Cardiac muscle cell (in vitro differentiated cells and primary cell): ENCODE data around the gene GHRH. TPM values are rescaled to one million over a fixed set of nuclear protein-coding genes. Genes with fewer than 3 reads are reported as not detected.
A peak's percentile ranks its signal among the peaks of the same experiment; 100 is the strongest.

Experiments
- DNase-seq, 2 donors: peaks; one replicate each; pipeline versions ENCODE4 v3.0.0 to v3.0.0-alpha.2; 2010 to 2017; ENCODE audit warnings: low read depth in 1 of 2, low spot score in 1 of 2
- H3K27ac ChIP-seq: fragments of 200-600 bp; sonication (generic); 2 replicates; pipeline ENCODE4 v1.5.1; 2016
- H3K27me3 ChIP-seq: fragments of 200-600 bp; sonication (generic); 2 replicates; pipeline ENCODE4 v1.6.0; 2016; ENCODE audit warnings: control low read depth
- H3K36me3 ChIP-seq: fragments of 200-600 bp; sonication (generic); 2 replicates; pipeline ENCODE4 v1.5.1; 2016; ENCODE audit warnings: control low read depth
- H3K4me1 ChIP-seq: fragments of 200-600 bp; sonication (generic); 2 replicates; pipeline ENCODE4 v1.8.1; 2017; ENCODE audit warnings: low read depth, mild to moderate bottlenecking, mixed run types
- H3K4me3 ChIP-seq: fragments of 200-600 bp; sonication (generic); 2 replicates; pipeline ENCODE4 v1.5.1; 2016; ENCODE audit warnings: mild to moderate bottlenecking
- H3K9me3 ChIP-seq: fragments of 200-600 bp; sonication (generic); 2 replicates; pipeline ENCODE4 v1.5.1; 2017; ENCODE audit warnings: low read depth, mild to moderate bottlenecking, control low read depth
- CTCF ChIP-seq: IDR thresholded peaks from 2 replicates; pipeline ENCODE4 v1.5.1; 2012; ENCODE audit warnings: low read depth, mild to moderate bottlenecking, low read length
- polyA plus RNA-seq: library from polyadenylated mRNA; unstranded; fragments of >200 nt; fragmentation: Nextera tagmentation; extraction: Ambion mirVana; gene quantifications from 2 replicates; pipeline ENCODE4 v1.2.1, GENCODE V29; 2016
- total RNA-seq: library from RNA; depleted of rRNA; stranded (reverse); fragments of >200 nt; gene quantifications from 2 replicates; pipeline ENCODE4 v1.2.3, GENCODE V29; 2016

The GHRH gene, protein sequence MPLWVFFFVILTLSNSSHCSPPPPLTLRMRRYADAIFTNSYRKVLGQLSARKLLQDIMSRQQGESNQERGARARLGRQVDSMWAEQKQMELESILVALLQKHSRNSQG
- total RNA-seq (0.63 and 1.1 TPM in 2 replicates), polyA plus RNA-seq (0.34 TPM in 1 of 2 replicates, not detected in the other)

GRCh38 chr20:37261714-37262113, at the start of gene GHRH:
TSS of gene GHRH (minus strand) at chr20:37261814. CDS start at chr20:37256889, 4,925 bp downstream.
- TF ChIP-seq CTCF = no peak
- H3K27ac ChIP-seq = peak within 1 kb of the TSS; percentile 9

DNA sequence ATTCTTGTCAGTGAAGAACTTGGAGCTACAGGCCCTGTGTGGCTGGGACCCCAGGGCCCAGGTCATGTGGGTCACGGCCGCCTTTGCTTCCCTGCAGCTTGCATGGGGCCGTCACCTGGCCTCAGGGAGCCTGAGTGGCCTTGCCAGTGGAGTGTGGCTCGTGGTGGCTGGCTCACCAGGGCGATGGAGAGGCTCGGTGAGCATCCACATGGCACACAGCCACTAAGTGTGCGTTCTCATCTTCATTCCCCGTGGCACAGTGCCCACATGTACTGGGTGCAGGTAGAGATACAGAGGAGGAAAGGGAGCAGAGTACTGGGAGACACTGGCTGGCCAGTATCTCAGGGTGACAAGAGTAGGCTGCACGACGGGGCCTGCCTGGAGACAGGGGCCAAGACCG, 49.3 kb upstream of the GHRH start:
- Histone ChIP-seq H3K27ac (no peak overlapping the region), H3K9me3 (no peaks in the 10 kb centered on the region)

More at GRCh38 chr20:37261714-37262113, at the start of gene GHRH:
- H3K27me3 ChIP-seq = no peaks in the 10 kb centered on the region
- H3K9me3 ChIP-seq = no peaks in the 10 kb centered on the region
- DNase-seq = no peak
- no peaks in the 10 kb centered on the region for H3K36me3 ChIP-seq
- peaks cover 28% of the 10 kb centered on the region for H3K4me1 ChIP-seq
- no peak within 1 kb of the TSS for H3K4me3 ChIP-seq

GRCh38 chr20:37309936-37310590, 48.4 kb upstream of the GHRH start:
- H3K27ac ChIP-seq = peak overlapping the region; percentile 82
- H3K9me3 ChIP-seq = no peaks in the 10 kb centered on the region
- H3K4me3 ChIP-seq = no peak overlapping the region
- DNase-seq = no peak
- no peaks in the 10 kb centered on the region for H3K27me3 ChIP-seq
- TF ChIP-seq CTCF = no peak
- H3K36me3 ChIP-seq = peaks cover 3% of the 10 kb centered on the region
- H3K4me1 ChIP-seq = peaks cover 41% of the 10 kb centered on the region

More for the DNA sequence above, 49.3 kb upstream of the GHRH start:
- no peak overlapping the region for H3K4me3 ChIP-seq
- TF ChIP-seq CTCF = no peak
- DNase-seq = no peak
- H3K4me1 ChIP-seq = peaks cover 50% of the 10 kb centered on the region
- peaks cover 3% of the 10 kb centered on the region for H3K36me3 ChIP-seq
- H3K27me3 ChIP-seq = no peaks in the 10 kb centered on the region

GRCh38 chr20:37309290-37309689, 47.7 kb upstream of the GHRH start:
- Histone ChIP-seq H3K36me3 (peaks cover 7% of the 10 kb centered on the region), H3K4me3 (no peak overlapping the region), H3K9me3 (no peaks in the 10 kb centered on the region), H3K4me1 (peaks cover 33% of the 10 kb centered on the region), H3K27me3 (no peaks in the 10 kb centered on the region), H3K27ac (peak overlapping the region; percentile 80)
- no peak for TF ChIP-seq CTCF
- no peak for DNase-seq

GRCh38 chr20:37308086-37309050, 46.8 kb upstream of the GHRH start:
- peaks cover 7% of the 10 kb centered on the region for H3K36me3 ChIP-seq
- no peaks in the 10 kb centered on the region for H3K27me3 ChIP-seq
- no peaks in the 10 kb centered on the region for H3K9me3 ChIP-seq
- H3K27ac ChIP-seq = peak overlapping the region; percentile 80
- no peak overlapping the region for H3K4me3 ChIP-seq
- DNase-seq = no peak
- TF ChIP-seq CTCF = no peak
- H3K4me1 ChIP-seq = peaks cover 25% of the 10 kb centered on the region
